GM12892 (cell line): ENCODE results near the gene NSG2. TPM values are rescaled to one million over a fixed set of nuclear protein-coding genes. Genes with fewer than 3 reads are reported as not detected.
A peak's percentile ranks its signal among the peaks of the same experiment; 100 is the strongest.

Source experiments
- DNase-seq: peaks from one replicate; pipeline ENCODE4 v3.0.0; 2011; ENCODE audit not compliant: insufficient read length
- FAIRE-seq: peaks from 2 replicates; lab custom pipeline; 2011; peaks lifted over from hg19 to GRCh38; lab: Jason Lieb, UNC
- POLR2A ChIP-seq: IDR thresholded peaks from 2 replicates; pipeline ENCODE4 v1.6.1; 2011; ENCODE audit warnings: low read depth, low read length, control low read depth
- POLR2AphosphoS5 ChIP-seq: IDR thresholded peaks from 2 replicates; pipeline ENCODE4 v1.6.1; 2011; ENCODE audit warnings: low read depth, low read length, control low read depth
- TAF1 ChIP-seq: IDR thresholded peaks from 2 replicates; pipeline ENCODE4 v1.6.1; 2011; ENCODE audit warnings: low read depth, mild to moderate bottlenecking, control low read depth, low read length, borderline replicate concordance
- polyA plus RNA-seq: library from polyadenylated mRNA; unstranded; fragments of >200 nt; gene quantifications from one replicate; pipeline ENCODE4 v1.2.1, GENCODE V29; 2012; ENCODE audit warnings: missing spikeins, inconsistent platforms; ENCODE audit not compliant: missing spikeins

NSG2 gene
- polyA plus RNA-seq, result 0.23 TPM

GRCh38 chr5:174045470-174046025, at the start of gene NSG2:
TSS of gene NSG2 (plus strand) at chr5:174045706. CDS start at chr5:174046756, 1,050 bp downstream.
- DNase-seq, result peak; percentile 41
- TF ChIP-seq POLR2AphosphoS5 (no peak), TAF1 (no peak), POLR2A (no peak)
- FAIRE-seq, result peak; percentile 78

- FAIRE-seq (no peak), DNase-seq (no peak)
- TF ChIP-seq POLR2AphosphoS5 (no peak), POLR2A (no peak), TAF1 (no peak)
Observed at GRCh38 chr5:173997331-173997730, 48.2 kb upstream of the NSG2 start.

- TF ChIP-seq POLR2A (no peak), TAF1 (no peak)
- no peak for FAIRE-seq
- DNase-seq, result no peak
Observed at GRCh38 chr5:173998531-173998930, 47.0 kb upstream of the NSG2 start.

- TF ChIP-seq POLR2A, result no peak
- no peak for TF ChIP-seq POLR2AphosphoS5
- TF ChIP-seq TAF1, result no peak
- FAIRE-seq, result no peak
- DNase-seq, result no peak
Observed at GRCh38 chr5:174000076-174000475, 45.4 kb upstream of the NSG2 start.

GRCh38 chr5:174003795-174004194, 41.7 kb upstream of the NSG2 start:
- DNase-seq (no peak), FAIRE-seq (no peak)
- TF ChIP-seq POLR2AphosphoS5 (no peak), POLR2A (no peak), TAF1 (no peak)

GRCh38 chr5:174008922-174009321, 36.6 kb upstream of the NSG2 start:
- DNase-seq, result no peak
- no peak for TF ChIP-seq POLR2A
- no peak for FAIRE-seq

GRCh38 chr5:174010365-174010764, 35.1 kb upstream of the NSG2 start:
- TF ChIP-seq TAF1 (no peak), POLR2AphosphoS5 (no peak), POLR2A (no peak)
- DNase-seq (no peak), FAIRE-seq (no peak)

- TF ChIP-seq TAF1 (no peak), POLR2AphosphoS5 (no peak)
Observed at GRCh38 chr5:174011441-174011840, 34.1 kb upstream of the NSG2 start.

GRCh38 chr5:174020069-174020927, 25.2 kb upstream of the NSG2 start:
- FAIRE-seq (peak; percentile 96), DNase-seq (peak; percentile 19)

More at GRCh38 chr5:174011441-174011840, 34.1 kb upstream of the NSG2 start:
- DNase-seq (no peak), FAIRE-seq (no peak)

GRCh38 chr5:174020928-174021304, 24.6 kb upstream of the NSG2 start:
- TF ChIP-seq TAF1, result no peak
- no peak for TF ChIP-seq POLR2AphosphoS5
- FAIRE-seq, result no peak

GRCh38 chr5:174022384-174023095, 23.0 kb upstream of the NSG2 start:
- DNase-seq (no peak), FAIRE-seq (no peak)
- TF ChIP-seq TAF1 (no peak), POLR2A (no peak), POLR2AphosphoS5 (no peak)

More at GRCh38 chr5:174020928-174021304, 24.6 kb upstream of the NSG2 start:
- DNase-seq, result no peak

GRCh38 chr5:174030286-174030685, 15.2 kb upstream of the NSG2 start:
- no peak for TF ChIP-seq POLR2AphosphoS5
- TF ChIP-seq TAF1, result no peak
- no peak for TF ChIP-seq POLR2A
- DNase-seq, result no peak
- no peak for FAIRE-seq
